ENCODE data around the gene ZG16. TPM values are rescaled to one million over a fixed set of nuclear protein-coding genes. Genes with fewer than 3 reads are reported as not detected.
"Not testable (repeated sequence)": the region's sequence is repeated elsewhere in the genome, so short reads cannot be mapped to it uniquely, and the experiment has no call there.

ZG16 gene
- total and polyA plus RNA-seq, 5 experiments from 2014 or later, result not detected

GRCh38 chr16:29770250-29770929 is 7.7 kb upstream of the ZG16 start:
- H3K36me3 Mint-ChIP-seq, result no peaks in the 10 kb centered on the region
- H3K27me3 Mint-ChIP-seq, result no peaks in the 10 kb centered on the region
- peak overlapping the region in 6 of 10 donors; percentile 3 to 79 (median 47) for H3K27ac Mint-ChIP-seq
- H3K4me3 Mint-ChIP-seq, result no peak overlapping the region
- H3K4me1 Mint-ChIP-seq, result peaks cover 4 to 30% (median 21%) of the 10 kb centered on the region in 4 donors
- no peaks in the 10 kb centered on the region for H3K9me3 Mint-ChIP-seq
- POLR2A ChIA-PET, result interaction anchor here (0.7 to 1.1 kb wide), 2 partner anchors 13 to 20 kb away, joined by 3 to 4 read pairs; partner anchors contain the start of gene KIF22
- DNase-seq (no peak), ATAC-seq (no peak)

- not testable (repeated sequence) for H3K36me3 Mint-ChIP-seq, ATAC-seq, H3K9me3 Mint-ChIP-seq, H3K4me3 Mint-ChIP-seq, DNase-seq, H3K27me3 Mint-ChIP-seq
- H3K4me1 Mint-ChIP-seq, result peaks cover 5 to 35% (median 20%) of the 10 kb centered on the region in 4 donors
- POLR2A ChIA-PET, result interaction anchor here (0.6 to 1.3 kb wide), 4 partner anchors 18 to 107 kb away, joined by 3 read pairs; partner anchors contain the start of gene KIF22
- H3K27ac Mint-ChIP-seq, result peak overlapping the region in 1 of 10 donors; percentile 89
Measured at GRCh38 chr16:29772330-29772729, 5.7 kb upstream of the ZG16 start.

DNA sequence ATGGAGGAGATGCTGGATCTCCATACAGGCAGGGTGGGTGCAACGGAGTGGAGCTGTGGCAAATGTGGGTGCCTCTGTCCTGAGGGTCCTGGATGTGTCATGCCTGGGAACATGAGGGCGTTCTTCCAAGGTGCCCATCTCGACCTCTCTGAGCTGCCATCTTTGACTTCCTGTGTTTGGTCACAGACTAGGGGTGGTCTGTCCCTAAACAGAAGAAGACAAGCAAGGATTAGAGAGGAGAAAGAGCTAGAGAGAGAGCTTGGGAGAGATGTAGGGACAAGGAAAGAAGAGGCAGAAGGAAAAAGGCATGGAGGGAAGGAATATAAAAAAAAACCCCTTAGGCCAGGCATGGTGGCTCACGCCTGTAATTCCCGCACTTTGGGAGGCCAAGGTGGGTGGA is 3.3 kb upstream of the ZG16 start:
- H3K9me3 Mint-ChIP-seq, result no peaks in the 10 kb centered on the region
- DNase-seq (no peak), ATAC-seq (no peak)
- peak overlapping the region in 1 of 10 donors; percentile 57 for H3K27ac Mint-ChIP-seq
- no peaks in the 10 kb centered on the region for H3K36me3 Mint-ChIP-seq
- no peaks in the 10 kb centered on the region for H3K27me3 Mint-ChIP-seq
- POLR2A ChIA-PET, result interaction anchor here (0.7 to 0.8 kb wide), 2 partner anchors 15 to 35 kb away, joined by 3 to 5 read pairs; no protein-coding TSS in a partner anchor
- no peak overlapping the region for H3K4me3 Mint-ChIP-seq
- peaks cover 5 to 52% (median 23%) of the 10 kb centered on the region in 4 donors for H3K4me1 Mint-ChIP-seq

- H3K36me3 Mint-ChIP-seq, result no peaks in the 10 kb centered on the region
- DNase-seq, result no peak
- ATAC-seq, result no peak
- no peaks in the 10 kb centered on the region for H3K9me3 Mint-ChIP-seq
- H3K27me3 Mint-ChIP-seq, result no peaks in the 10 kb centered on the region
- no peak overlapping the region for H3K4me3 Mint-ChIP-seq
- peak overlapping the region in 1 of 10 donors; percentile 93 for H3K27ac Mint-ChIP-seq
- peaks cover 5 to 54% (median 20%) of the 10 kb centered on the region in 4 donors for H3K4me1 Mint-ChIP-seq
- POLR2A ChIA-PET, result interaction anchor here (0.6 kb wide), 1 partner anchor 9 kb away, joined by 4 read pairs; no protein-coding TSS in a partner anchor
Measured at GRCh38 chr16:29775742-29776408, 2.2 kb upstream of the ZG16 start.

DNA sequence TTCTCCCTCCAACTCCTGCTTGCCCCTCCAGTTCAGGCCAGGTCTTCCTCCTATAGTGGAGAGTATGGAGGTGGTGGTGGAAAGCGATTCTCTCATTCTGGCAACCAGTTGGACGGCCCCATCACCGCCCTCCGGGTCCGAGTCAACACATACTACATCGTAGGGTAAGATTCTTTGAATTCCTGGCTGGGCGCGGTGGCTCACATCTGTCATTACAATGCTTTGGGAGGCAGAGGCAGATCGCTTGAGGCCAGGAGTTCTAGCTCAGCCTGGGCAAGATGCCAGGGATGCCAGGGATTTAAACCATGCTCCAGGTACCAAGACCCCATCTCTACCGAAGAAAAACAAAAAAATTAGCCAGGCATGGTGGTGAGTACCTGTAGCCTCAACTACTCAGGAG is 1.4 kb downstream of the ZG16 start:
- no peak for DNase-seq

DNA sequence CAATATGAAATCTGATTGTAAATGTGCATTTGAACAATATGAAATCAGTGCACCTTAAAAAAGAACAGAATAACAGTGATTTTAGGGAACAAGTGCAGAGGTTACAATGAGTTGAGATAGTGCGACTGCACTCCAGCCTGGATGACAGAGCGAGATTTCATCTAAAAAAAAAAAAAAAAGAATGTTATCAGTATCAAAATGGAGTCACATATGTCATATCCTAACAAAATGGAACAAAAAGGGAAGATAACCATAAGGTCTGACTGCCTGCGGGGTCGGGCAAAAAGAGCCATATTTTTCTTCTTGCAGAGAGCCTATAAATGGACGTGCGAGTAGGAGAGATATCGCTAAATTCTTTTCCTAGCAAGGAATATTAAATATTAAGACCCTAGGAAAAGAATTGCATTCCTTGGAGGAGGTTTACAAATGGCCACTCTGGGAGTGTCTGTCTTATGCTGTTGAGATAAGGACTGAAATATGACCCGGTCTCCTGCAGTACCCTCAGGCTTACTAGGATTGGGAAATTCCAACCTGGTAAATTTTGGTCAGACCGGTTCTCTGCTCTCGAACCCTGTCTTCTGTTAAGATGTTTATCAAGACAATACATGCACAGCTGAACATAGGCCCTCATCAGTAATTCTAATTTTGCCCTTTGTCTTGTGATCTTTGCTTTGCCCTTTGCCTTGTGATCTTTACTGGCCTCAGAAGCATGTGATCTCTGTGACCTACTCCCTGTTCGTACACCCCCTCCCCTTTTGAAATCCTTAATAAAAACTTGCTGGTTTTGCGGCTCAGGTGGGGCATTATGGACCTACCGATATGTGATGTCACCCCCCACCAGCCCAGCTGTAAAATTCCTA is 5.3 kb downstream of the ZG16 start:
- H3K27me3 Mint-ChIP-seq, DNase-seq, H3K36me3 Mint-ChIP-seq, H3K4me3 Mint-ChIP-seq, H3K9me3 Mint-ChIP-seq, ATAC-seq: not testable (repeated sequence)
- peaks cover 19 to 48% (median 26%) of the 10 kb centered on the region in 4 donors for H3K4me1 Mint-ChIP-seq
- H3K27ac Mint-ChIP-seq, result peak overlapping the region in 7 of 10 donors; percentile 3 to 92 (median 63)
- POLR2A ChIA-PET, result interaction anchor here (1.2 to 10.2 kb wide), 4 partner anchors 38 to 81 kb away, joined by 3 to 223 read pairs (median 4); partner anchors contain the start of gene C16orf54

More for the DNA sequence above, 1.4 kb downstream of the ZG16 start:
- H3K4me3 Mint-ChIP-seq, result no peak overlapping the region
- no peaks in the 10 kb centered on the region for H3K36me3 Mint-ChIP-seq
- H3K9me3 Mint-ChIP-seq, result no peaks in the 10 kb centered on the region
- peaks cover 11 to 63% (median 23%) of the 10 kb centered on the region in 4 donors for H3K4me1 Mint-ChIP-seq
- ATAC-seq, result no peak
- POLR2A ChIA-PET, result interaction anchor here (0.6 to 1.1 kb wide), 2 partner anchors 11 to 1928 kb away, joined by 4 read pairs; no protein-coding TSS in a partner anchor
- no peaks in the 10 kb centered on the region for H3K27me3 Mint-ChIP-seq
- peak overlapping the region in 2 of 10 donors; percentile 2 to 64 for H3K27ac Mint-ChIP-seq

GRCh38 chr16:29784157-29784556 is 6.1 kb downstream of the ZG16 start:
- DNase-seq (peak in 3 of 10 donors; percentile 29 to 48 (median 47)), ATAC-seq (peak; percentile 65 to 79)
- H3K27ac Mint-ChIP-seq, result peak overlapping the region; percentile 14 to 92 (median 68)
- POLR2A ChIA-PET, result interaction anchor here (0.6 to 10.2 kb wide), 9 partner anchors 20 to 246 kb away, joined by 3 to 223 read pairs (median 4); partner anchors contain the start of gene C16orf54
- no peaks in the 10 kb centered on the region for H3K27me3 Mint-ChIP-seq
- H3K36me3 Mint-ChIP-seq, result no peaks in the 10 kb centered on the region
- H3K4me1 Mint-ChIP-seq, result peaks cover 19 to 40% (median 30%) of the 10 kb centered on the region in 4 donors
- peak overlapping the region in 5 of 10 donors; percentile 0 to 33 (median 7) for H3K4me3 Mint-ChIP-seq
- H3K9me3 Mint-ChIP-seq, result no peaks in the 10 kb centered on the region

GRCh38 chr16:29784901-29785500 is 6.9 kb downstream of the ZG16 start:
- ATAC-seq (peak; percentile 89 to 93), DNase-seq (peak; percentile 50 to 82 (median 64))
- Mint-ChIP-seq H3K27ac (peak overlapping the region; percentile 54 to 92 (median 82)), H3K36me3 (no peaks in the 10 kb centered on the region), H3K27me3 (no peaks in the 10 kb centered on the region), H3K4me3 (peak overlapping the region; percentile 58 to 75 (median 72)), H3K4me1 (peaks cover 17 to 40% (median 32%) of the 10 kb centered on the region in 4 donors), H3K9me3 (no peaks in the 10 kb centered on the region)
- POLR2A ChIA-PET, result interaction anchor here (0.7 to 10.2 kb wide), 18 partner anchors 17 to 245 kb away, joined by 3 to 223 read pairs (median 4); partner anchors contain the start of genes C16orf54, MAZ and PAGR1

- not testable (repeated sequence) for ATAC-seq
Measured at GRCh38 chr16:29787155-29787554, 9.1 kb downstream of the ZG16 start.

DNA sequence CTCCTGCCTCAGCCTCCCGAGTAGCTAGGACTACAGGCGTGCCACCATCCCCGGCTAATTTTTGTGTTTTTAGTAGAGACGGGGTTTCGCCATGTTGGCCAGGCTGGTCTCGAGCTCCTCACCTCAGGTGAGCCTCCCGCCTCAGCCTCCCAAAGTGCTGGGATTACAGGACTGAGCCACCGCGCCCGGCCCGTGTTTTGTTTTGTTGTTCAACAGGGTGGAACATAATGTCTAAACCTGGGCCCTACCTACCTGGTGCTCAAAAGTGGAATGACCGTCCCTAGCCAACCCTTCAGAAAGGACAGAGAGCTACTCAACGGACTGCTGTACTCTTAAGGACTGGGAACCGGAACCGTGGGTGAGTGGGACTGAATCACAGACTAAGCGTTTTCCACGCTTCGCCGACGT is 11.7 kb downstream of the ZG16 start:
- Mint-ChIP-seq H3K36me3 (peaks cover 0 to 3% (median 2%) of the 10 kb centered on the region in 3 donors), H3K9me3 (no peaks in the 10 kb centered on the region), H3K4me1 (peaks cover 27 to 59% (median 54%) of the 10 kb centered on the region in 4 donors), H3K27ac (peak overlapping the region; percentile 98 to 99 (median 99)), H3K27me3 (no peaks in the 10 kb centered on the region), H3K4me3 (peak overlapping the region; percentile 95 to 99 (median 98))
- POLR2A ChIA-PET, result interaction anchor here (0.5 to 10.6 kb wide), 37 partner anchors 9 to 396 kb away, joined by 3 to 240 read pairs (median 5); partner anchors contain the start of genes ALDOA, C16orf54, CDIPT and INO80E
- DNase-seq (no peak), ATAC-seq (no peak)

More at GRCh38 chr16:29787155-29787554, 9.1 kb downstream of the ZG16 start:
- H3K27me3 Mint-ChIP-seq, H3K36me3 Mint-ChIP-seq, H3K9me3 Mint-ChIP-seq, DNase-seq, H3K4me3 Mint-ChIP-seq: not testable (repeated sequence)
- peak overlapping the region in 2 of 10 donors; percentile 10 to 59 for H3K27ac Mint-ChIP-seq
- peaks cover 22 to 48% (median 45%) of the 10 kb centered on the region in 4 donors for H3K4me1 Mint-ChIP-seq
- POLR2A ChIA-PET, result interaction anchor here (0.9 to 10.6 kb wide), 7 partner anchors 17 to 51 kb away, joined by 3 to 240 read pairs (median 18); partner anchors contain the start of genes C16orf54, MAZ and MVP
